HL-60 (cell line): ENCODE results near the gene SPIRE1.

Experiments used
- POLR2AphosphoS5 ChIP-seq: IDR thresholded peaks from 2 replicates; pipeline ENCODE4 v1.6.1; 2012; ENCODE audit warnings: low read depth
- TF ChIP-seq, protein P1 (sequence below): IDR thresholded peaks from one replicate; pipeline ENCODE4 v1.5.1; 2011; ENCODE audit warnings: low read length, control low read depth, inconsistent platforms; ENCODE audit not compliant: insufficient read depth

DNA sequence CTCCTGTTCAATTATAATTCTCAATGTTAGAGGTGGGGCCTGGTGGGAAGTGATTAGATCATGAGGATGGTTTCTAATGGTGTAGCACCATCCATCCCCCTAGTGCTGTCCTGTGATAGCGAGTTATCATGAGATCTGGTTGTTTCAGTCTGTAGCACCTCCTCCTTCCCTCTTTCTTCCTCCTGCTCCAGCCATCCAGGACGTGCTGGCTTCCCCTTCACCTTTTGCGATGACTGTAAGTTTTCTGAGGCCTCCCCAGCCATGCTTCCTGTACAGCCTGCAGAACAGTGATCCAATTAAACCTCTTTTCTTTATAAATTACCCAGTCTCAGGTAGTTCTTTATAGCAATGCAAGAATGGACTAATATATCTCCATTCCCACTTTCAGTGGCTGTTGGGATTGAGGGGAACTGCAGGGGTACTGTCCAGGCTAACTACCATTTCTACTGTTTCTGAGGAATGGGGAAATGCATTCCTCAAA, 19.2 kb downstream of the SPIRE1 start:
- TF ChIP-seq, protein P1, sequence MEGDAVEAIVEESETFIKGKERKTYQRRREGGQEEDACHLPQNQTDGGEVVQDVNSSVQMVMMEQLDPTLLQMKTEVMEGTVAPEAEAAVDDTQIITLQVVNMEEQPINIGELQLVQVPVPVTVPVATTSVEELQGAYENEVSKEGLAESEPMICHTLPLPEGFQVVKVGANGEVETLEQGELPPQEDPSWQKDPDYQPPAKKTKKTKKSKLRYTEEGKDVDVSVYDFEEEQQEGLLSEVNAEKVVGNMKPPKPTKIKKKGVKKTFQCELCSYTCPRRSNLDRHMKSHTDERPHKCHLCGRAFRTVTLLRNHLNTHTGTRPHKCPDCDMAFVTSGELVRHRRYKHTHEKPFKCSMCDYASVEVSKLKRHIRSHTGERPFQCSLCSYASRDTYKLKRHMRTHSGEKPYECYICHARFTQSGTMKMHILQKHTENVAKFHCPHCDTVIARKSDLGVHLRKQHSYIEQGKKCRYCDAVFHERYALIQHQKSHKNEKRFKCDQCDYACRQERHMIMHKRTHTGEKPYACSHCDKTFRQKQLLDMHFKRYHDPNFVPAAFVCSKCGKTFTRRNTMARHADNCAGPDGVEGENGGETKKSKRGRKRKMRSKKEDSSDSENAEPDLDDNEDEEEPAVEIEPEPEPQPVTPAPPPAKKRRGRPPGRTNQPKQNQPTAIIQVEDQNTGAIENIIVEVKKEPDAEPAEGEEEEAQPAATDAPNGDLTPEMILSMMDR = no peak
- no peak for TF ChIP-seq POLR2AphosphoS5
